GM18868 (cell line): ENCODE results near the gene CNPY1.

Source experiments
- ATAC-seq: cut with Tn5 transposase; IDR thresholded peaks from one replicate; pipeline ENCODE4 v1.9.1; 2021; ENCODE audit warnings: mild to moderate bottlenecking, moderate library complexity; ENCODE audit not compliant: unreplicated experiment

Gene CNPY1

DNA sequence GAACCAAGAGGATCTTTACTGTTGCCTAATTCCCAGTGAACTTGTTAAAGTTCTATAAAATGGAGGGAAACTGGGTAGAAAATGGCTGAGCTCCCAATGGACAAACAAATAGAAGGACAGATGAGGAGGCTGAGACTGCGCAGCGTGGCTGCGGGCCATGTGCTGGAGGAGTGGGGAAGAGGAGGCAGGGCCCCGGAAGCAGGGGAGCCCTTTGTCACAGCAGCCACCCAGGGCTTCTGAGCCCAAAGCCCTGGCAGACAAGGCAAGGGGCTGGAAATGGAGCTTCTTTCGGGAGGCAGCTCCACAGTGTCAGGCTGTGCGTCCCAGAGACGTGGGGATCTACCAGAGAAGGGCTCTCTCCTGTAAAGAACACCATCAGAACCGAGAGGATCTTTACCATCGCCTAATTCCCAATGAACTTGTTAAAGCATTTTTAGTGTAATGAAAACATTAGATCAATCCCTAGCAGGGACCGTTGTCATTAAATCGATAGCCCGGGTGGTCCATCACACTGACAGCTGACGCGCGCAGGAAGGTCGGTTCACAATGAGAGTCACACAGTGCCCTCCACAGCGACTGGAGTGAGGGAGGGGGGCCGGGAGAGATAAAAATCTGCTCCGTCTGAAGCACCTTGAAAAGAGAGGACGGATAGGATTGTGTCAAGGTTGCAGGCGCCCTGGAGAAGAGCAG is 14.0 kb upstream of the CNPY1 start:
- ATAC-seq: no peak

GRCh38 chr7:155559519-155560108 is 13.3 kb upstream of the CNPY1 start:
- ATAC-seq: no peak

DNA sequence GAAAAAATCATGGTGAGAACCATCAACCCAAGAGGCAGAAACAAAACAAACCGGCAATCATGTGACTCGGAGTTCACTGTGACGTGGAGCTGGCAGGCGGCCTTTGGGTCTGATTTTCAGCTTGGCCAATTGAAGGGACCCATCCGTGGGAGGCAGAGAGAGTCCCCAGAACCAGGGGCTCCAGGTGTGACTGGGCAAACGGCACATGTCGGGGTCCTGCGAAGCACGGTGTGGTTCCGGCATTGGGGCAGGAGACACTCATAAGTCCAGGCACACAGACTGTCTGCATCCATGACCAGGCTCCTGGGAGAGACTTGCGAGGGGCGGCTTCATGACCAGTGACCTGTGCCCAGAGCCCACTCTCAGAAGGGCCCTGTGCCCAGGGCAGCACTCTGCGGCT is 12.6 kb upstream of the CNPY1 start:
- no peak for ATAC-seq

- no peak for ATAC-seq
These were observed 12.0 kb upstream of the CNPY1 start for GRCh38 chr7:155558351-155558750.

- no peak for ATAC-seq
These were observed 11.4 kb upstream of the CNPY1 start for GRCh38 chr7:155557778-155558177.

- no peak for ATAC-seq
These were observed 10.4 kb upstream of the CNPY1 start for GRCh38 chr7:155556763-155557162.

DNA sequence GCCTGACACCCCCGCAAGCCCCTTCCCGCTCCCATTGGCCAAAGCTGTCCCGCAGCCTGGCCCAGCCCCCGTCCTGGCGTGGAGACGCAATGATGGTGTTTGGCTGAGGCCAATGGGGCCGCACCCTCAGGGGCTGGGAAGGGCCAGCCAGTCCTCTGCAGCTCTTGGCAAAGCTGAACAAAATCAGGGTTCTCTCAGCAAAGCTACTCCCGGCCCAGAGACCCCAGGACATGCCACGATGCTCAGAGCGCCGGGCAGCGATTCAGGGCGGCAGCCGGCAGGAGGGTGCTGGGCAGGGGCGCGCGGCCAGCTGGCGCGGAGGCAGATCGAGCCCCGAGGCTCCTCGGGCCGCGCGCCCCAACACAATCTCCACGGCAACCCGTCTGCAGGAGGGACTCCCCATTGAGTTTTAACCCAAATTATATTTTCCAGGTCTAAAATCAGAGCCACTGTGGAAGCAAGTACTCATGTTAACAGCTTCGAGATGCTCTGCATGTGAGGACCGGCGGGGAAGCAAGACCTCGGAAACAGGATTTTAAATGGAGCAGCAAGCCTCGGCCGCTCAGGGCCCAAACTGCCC is 8.8 kb upstream of the CNPY1 start:
- no peak for ATAC-seq

DNA sequence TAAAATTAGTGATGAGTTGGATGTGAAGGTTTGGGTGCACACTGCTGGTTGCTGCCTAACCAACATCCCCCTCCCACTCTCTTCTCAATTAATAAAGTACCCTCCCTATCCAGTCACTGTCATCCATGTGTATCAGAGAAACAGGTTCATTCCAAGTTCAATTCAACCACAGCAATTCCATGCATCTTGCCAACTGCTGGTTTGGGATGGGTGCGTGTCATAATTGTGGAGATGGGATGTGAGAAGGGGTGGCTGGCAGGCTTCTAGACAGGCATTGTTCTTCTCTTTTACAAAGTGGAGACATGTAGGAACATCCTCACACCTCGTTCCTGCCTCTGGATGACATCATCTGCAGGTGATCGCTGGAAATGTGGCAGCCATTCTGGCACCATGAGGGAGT is 7.5 kb upstream of the CNPY1 start:
- no peak for ATAC-seq

DNA sequence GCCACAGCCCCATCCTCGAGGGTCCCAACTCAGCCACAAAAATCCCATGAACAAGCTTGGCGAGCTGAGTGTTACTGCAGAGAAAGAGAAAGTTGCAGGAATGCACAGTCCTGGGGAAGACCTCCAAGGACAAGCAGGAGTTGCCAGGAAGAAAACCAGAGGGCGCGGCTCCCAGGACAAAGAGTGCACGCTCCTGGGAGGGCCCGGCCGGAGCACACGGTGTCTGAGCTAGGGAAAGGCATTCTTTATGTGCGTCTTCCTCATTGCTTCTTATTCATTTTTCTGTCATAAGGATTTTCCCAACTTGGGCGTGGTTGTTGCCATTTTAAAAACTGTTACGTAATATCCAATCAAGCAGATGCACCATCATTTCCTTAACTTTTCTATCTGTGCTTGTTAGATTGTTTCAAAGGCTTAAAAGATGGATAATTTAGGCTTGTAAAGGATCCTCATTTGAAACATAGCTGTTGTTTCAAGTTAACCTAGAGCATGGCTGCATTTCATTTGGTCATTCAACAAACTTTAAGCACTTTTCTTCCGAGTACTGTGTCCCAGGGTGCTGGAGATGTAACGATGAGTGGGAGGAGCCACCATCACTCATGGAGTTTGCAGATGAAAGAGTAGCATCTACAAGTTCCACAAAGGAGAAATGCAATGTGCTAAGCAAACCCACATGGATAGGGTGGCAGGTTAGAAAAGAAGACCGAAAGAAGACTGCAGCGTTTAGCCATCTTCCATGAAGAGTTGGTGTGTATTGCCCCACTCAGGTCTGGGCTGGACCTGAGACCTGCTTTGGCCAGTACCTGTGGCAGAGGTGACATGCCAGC is 5.6 kb upstream of the CNPY1 start:
- no peak for ATAC-seq

DNA sequence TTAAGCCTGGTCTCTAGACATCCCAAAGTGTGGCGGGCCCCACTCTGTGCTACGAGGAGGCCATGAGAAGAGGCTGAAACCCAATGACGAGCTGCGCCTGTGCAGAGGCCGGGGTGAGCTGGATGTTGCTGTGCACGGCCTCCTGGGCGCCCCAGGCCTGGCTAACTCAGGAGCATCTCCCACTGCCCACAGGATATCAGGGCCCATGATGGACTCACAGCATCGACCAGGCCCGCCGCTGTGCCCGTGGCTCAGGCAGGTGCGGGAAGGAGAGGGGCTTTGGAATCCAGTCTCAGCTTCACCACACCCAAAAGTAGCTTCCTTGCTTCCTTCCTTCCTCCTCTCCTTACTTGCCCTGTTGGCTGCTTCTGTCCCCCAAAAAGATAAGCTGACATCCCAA is 4.6 kb upstream of the CNPY1 start:
- ATAC-seq: no peak

DNA sequence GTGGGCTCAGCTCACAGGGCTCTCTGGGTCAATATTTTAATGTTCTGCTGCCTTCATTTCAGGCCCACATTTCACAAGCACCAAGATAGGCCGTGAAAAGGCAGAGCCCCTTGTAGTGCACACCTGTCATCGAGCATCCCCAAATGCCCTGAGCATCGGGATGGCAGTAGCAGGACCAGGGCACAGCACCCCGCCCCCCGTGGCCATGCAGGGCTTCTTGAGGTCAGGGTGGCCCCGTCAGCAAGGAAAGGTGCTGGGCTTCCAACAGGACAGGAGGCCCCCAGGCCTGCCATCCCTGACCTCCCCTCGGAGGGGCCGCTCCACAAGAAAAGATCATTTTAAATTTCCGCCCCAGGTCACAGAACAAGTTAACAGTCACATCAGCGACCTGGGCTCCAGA is 2.9 kb upstream of the CNPY1 start:
- ATAC-seq: no peak

DNA sequence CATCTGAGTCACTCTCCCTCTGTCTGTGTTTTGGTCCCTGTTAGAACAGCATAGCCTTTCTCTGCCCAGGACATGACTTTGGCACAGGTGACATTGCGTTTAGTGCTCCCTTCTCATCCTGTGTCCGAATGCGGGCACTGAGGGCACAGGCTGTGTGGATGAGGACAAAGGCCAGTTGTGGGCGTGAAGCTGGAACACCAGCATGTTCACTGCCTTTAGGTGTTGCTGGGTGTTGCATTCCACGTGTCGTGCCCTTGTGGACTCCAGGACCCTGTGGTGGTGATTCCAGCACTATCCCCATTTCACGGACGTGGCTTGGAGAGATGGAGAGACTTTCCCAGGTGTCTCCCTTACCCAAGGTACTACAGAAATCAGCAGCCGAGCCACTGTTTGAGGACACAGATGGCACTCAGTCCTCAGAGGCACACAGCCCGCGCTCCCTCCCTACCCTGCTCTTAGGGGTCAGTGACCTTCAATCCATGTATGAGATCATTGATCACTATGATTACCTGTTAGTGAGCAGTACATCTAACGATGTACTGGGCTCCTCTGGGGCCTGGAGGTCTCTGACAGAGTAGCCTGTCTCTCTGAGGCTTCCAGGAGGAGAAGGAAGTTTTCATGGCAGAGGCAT is 917 bp upstream of the CNPY1 start:
- ATAC-seq: no peak

DNA sequence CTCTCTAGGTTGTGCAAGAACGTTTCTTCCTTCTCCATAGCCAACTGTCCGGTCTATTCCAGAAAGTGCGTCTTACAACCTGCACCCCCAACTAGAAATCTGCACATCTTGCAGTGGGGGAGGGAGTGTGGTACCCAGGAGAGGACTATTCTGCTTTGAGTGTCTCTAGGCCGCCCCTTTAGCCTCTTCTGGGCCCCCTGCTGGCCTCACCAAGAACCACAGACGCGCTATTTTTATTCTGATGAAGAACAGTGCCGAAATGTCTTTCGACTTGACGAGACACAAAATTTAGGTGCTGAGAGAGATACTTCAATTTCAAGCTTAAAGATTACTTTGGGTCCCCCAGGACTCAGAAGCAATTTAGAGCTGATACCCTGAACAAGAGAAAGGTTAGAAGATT is 1.0 kb downstream of the CNPY1 start:
- no peak for ATAC-seq

DNA sequence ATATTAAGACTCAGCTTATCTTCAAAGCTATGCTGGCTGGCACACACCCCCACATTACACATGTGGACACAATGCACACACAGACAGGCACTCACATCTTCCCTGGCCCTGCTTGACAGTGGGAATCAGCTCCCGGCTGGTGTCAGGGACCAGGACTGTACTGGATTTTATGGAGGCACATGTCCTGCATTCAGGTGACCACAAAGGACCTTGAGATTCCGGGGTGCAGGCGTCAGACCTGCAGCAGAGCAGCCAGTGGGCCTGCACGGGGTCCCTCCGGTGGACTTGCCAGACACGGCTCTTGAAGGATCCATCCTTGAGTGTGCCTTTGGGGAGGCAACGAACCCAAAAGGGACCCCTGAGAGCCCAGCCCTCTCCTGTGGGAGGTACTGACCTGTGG is 1.9 kb downstream of the CNPY1 start:
- ATAC-seq: no peak

DNA sequence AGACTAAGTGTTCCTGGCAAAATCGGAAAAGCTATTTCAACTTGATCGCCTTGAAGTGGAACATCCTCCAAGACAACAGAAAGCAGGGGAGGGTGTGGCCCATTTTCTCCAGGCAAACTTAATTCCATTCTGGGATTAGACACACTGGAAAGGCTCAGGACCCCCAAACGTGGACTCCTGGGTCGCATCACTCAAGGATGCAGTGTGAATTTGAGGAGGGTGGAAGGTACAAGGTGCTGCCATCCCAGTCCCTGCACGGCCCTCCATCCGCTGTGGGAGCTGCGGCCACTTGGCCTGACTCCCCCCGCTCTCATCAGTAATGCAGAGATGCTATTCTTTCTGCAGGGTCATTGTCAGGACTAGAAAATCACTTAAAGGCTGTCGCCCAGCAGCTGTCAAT is 2.4 kb downstream of the CNPY1 start:
- ATAC-seq: no peak

- no peak for ATAC-seq
These were observed 3.1 kb downstream of the CNPY1 start for GRCh38 chr7:155543011-155543876.

DNA sequence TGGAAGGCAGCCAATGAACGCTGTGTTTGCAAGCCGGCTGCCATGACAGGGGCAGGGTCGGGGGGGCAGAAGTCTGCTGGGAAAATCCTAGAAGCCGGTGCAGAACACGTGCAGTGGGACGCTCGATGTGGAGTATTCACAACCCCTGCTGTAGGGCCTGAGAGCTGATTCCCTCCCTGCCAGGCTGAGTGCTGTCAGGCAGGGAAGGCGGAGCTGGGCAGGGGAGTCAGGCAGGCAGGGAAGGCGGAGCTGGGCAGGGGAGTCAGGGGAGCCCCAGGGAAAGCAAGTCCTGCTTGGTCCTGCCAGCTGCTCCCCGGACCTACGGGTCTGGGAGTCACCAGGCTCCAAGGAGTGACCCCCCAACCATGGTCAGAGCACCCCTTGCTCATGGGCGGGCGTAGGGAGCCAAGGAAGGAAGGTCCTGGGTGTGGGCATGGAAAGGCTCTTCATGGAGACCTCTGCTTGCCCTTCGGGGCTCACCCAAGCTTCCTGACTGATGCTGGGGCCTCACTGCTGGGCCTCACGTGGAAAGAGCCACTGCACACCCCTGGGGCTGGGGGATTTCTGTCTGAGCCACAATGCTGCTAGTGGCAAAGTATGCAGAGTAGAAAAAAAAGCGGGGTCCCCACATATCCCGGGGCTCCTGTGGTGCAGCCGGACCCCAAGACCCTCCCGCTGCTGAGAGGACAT is 4.2 kb downstream of the CNPY1 start:
- no peak for ATAC-seq

GRCh38 chr7:155540553-155540952 is 5.8 kb downstream of the CNPY1 start:
- ATAC-seq: no peak

- no peak for ATAC-seq
These were observed 8.1 kb downstream of the CNPY1 start for GRCh38 chr7:155538293-155538692.

DNA sequence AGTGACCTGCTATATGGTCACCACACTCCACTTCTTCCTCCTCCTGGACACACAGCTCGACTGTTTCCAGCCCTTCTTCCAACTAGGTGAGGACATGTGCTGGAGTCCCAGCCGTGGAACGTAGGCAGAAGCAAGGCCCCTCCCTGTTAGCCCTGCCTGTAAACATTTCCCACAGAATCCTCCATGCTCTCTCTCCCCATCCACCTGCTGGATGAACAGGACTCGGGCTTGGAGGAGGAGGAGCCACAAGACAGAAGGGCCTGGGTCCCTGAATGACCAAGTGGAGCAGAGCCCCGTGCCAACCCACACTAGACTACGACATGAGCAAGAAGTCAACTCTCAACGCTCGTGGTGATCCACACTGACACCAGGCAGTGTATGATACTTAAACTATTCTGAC is 9.9 kb downstream of the CNPY1 start:
- ATAC-seq: no peak
